PFSK-1 (cell line): Measurements from ENCODE around the gene WDR77.

Experiments used
- FOXP2 ChIP-seq: optimal IDR thresholded peaks from 2 replicates; pipeline ENCODE3; 2011; ENCODE audit warnings: borderline replicate concordance, control low read depth, inconsistent platforms; ENCODE audit not compliant: insufficient read depth; ENCODE audit errors: extremely low read length, extremely low read depth
- POLR2AphosphoS5 ChIP-seq: IDR thresholded peaks from 2 replicates; pipeline ENCODE4 v1.6.1; 2012; ENCODE audit warnings: low read depth, mild to moderate bottlenecking, control low read depth, low read length, moderate library complexity
- SIN3A ChIP-seq: IDR thresholded peaks from 2 replicates; pipeline ENCODE4 v1.6.1; 2012; ENCODE audit warnings: mild to moderate bottlenecking, low read length, moderate library complexity, borderline replicate concordance; ENCODE audit not compliant: insufficient read depth
- TAF1 ChIP-seq: IDR thresholded peaks from 2 replicates; pipeline ENCODE4 v1.6.1; 2012; ENCODE audit warnings: low read length, control low read depth, borderline replicate concordance; ENCODE audit not compliant: insufficient read depth
- TF ChIP-seq, protein P1 (sequence below), 2 experiments: IDR thresholded peaks; 2 replicates each; pipeline versions ENCODE4 v1.6.1 to v1.8.0; 2011 to 2012; ENCODE audit warnings: low read depth in 2 of 2, low read length in 2 of 2, control low read depth in 1 of 2, inconsistent platforms in 1 of 2, mild to moderate bottlenecking in 1 of 2, moderate library complexity in 1 of 2; ENCODE audit not compliant: insufficient read depth in 1 of 2

Gene WDR77

GRCh38 chr1:111446967-111447892 lies 1.8 kb downstream of the WDR77 start:
- TF ChIP-seq, protein P1, sequence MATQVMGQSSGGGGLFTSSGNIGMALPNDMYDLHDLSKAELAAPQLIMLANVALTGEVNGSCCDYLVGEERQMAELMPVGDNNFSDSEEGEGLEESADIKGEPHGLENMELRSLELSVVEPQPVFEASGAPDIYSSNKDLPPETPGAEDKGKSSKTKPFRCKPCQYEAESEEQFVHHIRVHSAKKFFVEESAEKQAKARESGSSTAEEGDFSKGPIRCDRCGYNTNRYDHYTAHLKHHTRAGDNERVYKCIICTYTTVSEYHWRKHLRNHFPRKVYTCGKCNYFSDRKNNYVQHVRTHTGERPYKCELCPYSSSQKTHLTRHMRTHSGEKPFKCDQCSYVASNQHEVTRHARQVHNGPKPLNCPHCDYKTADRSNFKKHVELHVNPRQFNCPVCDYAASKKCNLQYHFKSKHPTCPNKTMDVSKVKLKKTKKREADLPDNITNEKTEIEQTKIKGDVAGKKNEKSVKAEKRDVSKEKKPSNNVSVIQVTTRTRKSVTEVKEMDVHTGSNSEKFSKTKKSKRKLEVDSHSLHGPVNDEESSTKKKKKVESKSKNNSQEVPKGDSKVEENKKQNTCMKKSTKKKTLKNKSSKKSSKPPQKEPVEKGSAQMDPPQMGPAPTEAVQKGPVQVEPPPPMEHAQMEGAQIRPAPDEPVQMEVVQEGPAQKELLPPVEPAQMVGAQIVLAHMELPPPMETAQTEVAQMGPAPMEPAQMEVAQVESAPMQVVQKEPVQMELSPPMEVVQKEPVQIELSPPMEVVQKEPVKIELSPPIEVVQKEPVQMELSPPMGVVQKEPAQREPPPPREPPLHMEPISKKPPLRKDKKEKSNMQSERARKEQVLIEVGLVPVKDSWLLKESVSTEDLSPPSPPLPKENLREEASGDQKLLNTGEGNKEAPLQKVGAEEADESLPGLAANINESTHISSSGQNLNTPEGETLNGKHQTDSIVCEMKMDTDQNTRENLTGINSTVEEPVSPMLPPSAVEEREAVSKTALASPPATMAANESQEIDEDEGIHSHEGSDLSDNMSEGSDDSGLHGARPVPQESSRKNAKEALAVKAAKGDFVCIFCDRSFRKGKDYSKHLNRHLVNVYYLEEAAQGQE (IDR thresholded peaks at IDR 0.05; ENCODE audit: insufficient read depth in 1 of 2, low read depth in 2 of 2, low read length in 2 of 2) = no peak
- TF ChIP-seq POLR2AphosphoS5 = no peak
- TF ChIP-seq FOXP2 = no peak
- TF ChIP-seq TAF1 = no peak

DNA sequence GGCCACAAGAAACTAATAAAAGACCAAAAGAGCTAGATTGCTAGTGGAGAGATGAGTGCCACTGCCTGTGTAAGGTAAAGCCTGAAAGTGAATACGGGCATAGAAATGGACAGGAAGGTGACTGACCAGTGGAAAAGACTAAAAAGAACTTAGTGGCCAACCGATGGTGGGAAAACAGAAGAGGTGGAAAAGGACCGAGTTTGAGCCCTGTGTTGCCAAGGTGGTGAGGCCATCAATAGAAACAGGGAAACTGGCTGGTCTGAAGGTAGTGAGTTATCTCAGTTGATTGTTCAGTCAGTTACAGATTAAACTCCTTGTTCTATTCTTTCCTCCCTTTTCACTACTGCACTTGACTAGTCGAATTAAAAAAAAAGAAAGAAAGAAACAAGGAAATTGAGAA lies 2.5 kb downstream of the WDR77 start:
- TF ChIP-seq SIN3A (no peak), TAF1 (no peak), POLR2AphosphoS5 (no peak), FOXP2 (no peak)
- TF ChIP-seq, protein P1 (IDR thresholded peaks at IDR 0.05; ENCODE audit: insufficient read depth in 1 of 2, low read depth in 2 of 2, low read length in 2 of 2) = no peak

DNA sequence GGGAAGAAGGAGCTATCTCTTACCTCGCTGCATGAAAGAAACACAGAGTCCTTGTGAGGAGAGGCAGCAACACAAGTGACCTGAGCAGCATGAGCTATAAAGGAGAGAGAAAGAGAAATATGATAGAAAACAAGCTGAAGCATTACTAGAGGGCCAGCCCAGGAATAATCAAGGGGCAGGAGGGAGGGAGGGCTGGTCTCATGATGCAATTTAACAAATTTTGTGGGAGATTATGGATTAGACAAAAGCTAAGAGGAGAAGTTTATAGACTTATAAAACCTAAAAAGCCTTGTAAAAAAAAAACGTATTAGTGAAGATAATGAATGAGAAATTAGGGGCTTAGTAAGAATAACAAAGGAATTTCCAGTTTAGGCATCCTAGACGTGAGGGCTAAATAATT lies 5.0 kb downstream of the WDR77 start:
- TF ChIP-seq FOXP2 (no peak), POLR2AphosphoS5 (no peak), TAF1 (no peak), SIN3A (no peak)
- TF ChIP-seq, protein P1 (IDR thresholded peaks at IDR 0.05; ENCODE audit: insufficient read depth in 1 of 2, low read depth in 2 of 2, low read length in 2 of 2) = no peak

DNA sequence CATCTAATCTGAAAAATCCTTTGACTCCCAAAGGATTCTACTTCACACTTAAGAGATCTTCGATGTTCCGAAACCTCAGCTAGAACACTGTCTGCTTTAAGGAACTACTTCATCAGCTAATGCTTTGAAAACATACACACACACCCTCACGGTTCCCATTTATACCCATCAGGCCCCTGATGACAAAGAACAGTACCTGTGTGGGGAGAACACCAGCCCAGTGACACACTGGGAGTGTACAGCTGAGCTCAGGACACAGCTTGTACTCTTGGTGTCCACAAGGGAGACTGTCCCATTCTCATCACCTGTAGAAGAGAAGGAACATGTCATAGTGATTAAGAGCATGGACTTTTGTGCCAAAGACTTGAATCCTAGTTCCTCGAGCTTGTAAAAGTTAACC lies 6.6 kb downstream of the WDR77 start:
- TF ChIP-seq TAF1 (no peak), POLR2AphosphoS5 (no peak), FOXP2 (no peak)
- TF ChIP-seq, protein P1 (IDR thresholded peaks at IDR 0.05; ENCODE audit: insufficient read depth in 1 of 2, low read depth in 2 of 2, low read length in 2 of 2) = no peak
